Stimulated activated CD4-positive, alpha-beta T cell treated with anti-CD3 and anti-CD28 coated beads, TNF-alpha, amount 100 ng/mL, for 24 hours (primary cell): Measurements from ENCODE around the gene STOX1.
A peak's percentile ranks its signal among the peaks of the same experiment; 100 is the strongest.
"Not testable (repeated sequence)": the region's sequence is repeated elsewhere in the genome, so short reads cannot be mapped to it uniquely, and the experiment has no call there.

Experiments used
- DNase-seq, 3 experiments: peaks; one replicate each; pipeline ENCODE4 v3.0.0-alpha.2; 2020; ENCODE audit warnings: low read depth in 3 of 3

The STOX1 gene

DNA sequence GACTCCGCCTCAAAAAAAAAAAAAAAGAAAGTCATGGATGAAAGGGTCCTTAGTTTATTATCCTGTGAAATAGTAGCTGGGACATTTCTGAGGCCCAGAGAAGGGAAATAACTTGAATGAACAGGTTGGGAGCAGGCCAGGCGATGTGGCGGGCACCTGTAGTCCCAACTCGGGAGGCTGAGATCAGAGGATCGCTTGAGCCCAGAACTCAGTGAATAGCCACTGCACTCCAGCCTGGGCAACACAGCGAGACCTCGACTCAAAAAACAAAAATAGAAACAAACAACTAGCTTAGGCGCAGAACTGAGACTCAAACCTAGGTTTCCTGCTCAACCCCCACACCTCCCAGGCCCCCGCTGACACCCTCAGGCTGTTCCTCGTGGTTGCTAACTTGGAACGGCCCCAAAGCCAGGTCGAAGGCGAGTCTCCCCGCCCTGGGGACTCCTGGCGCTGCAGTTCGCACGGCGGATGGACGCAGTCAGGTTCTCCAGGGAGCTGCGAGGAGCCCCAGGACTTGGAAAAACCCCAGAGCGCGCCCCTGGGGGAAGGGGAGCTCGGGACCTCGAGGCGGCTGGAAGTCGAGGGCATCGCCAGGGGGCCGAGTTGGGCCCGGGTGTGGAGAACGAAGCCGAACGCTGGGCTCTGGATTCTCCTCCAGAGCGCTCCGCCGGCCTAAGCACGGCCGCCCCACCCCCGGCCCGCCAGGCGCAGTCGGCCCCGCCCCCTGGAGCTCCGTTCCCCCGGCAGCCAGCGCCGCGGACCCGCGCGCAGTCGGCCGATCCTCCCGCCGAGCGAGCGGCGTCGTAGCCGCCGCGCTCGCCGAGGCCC is at the start of gene STOX1:
Gene STOX1 (plus strand): TSS at position 768 of the 828 bp plus-strand sequence. CDS start 93 bp downstream, outside the sequence.
- DNase-seq = peak; percentile 31 to 68 (median 48)

DNA sequence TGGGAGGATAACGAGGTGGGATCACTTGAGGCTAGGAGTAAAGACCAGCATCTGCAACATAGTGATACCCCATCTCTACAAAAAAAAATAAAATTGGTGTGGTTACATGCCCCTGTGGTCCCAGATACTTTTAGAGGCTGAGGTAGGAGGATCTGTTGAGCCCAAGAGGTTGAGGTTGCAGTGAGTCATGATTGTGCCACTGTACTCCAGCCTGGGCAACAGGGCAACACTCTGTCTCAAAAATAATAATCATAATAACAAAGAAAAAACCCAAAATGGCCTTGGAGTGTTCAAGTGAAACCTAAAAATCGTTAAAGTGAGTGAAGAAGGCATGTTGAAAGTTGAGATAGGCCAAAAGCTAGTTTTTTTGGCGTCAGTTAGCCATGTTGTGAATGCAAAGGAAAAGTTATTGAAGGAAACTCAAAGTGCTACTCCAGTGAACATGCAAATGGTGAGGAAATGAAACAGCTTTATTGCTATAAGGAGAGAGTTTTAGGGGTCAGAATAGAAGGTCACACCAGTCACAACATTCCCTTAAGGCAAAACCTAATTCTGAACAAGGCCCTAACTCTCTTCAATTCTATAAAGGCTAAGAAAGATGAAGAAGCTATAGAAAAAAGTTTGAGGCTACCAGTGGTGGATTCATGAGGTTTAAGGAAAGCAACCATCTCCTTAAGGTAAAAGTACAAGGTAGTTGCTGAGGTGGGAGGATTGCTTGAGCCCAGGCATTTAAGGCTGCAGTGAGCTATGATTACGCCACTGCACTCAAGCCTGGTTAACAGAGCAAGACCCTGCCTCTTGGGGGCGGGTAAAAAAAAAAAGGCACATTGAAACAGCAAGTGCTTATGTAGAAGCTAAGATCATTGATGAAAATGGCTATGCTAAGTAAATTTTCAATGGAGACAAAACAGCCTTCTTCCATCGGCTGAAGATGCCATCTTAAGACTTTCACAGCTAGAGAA is 45.4 kb upstream of the STOX1 start:
- no peak for DNase-seq

DNA sequence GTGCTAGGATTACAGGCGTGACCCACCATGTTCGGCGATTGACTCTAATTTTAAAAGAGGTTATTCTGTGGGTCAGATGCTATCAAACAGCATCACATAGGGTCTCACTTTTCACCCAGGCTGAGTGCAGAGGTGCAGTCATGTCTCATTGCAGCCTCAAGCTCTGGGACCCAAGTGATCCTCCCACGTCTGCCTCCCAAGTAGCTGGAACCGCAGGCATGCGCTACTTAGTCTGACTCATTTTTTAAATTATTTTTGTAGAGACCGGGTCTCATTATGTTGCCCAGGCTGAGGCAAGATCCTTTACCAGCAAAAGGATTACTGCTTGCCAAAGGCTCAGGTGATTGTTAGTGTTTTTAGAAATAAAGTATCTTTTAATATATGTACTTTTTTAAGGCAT is 42.9 kb upstream of the STOX1 start:
- no peak for DNase-seq

- no peak for DNase-seq
Measured at GRCh38 chr10:68787813-68788212, 39.5 kb upstream of the STOX1 start.

GRCh38 chr10:68790476-68790875 is 36.9 kb upstream of the STOX1 start:
- no peak for DNase-seq

GRCh38 chr10:68792115-68792514 is 35.2 kb upstream of the STOX1 start:
- DNase-seq = no peak

DNA sequence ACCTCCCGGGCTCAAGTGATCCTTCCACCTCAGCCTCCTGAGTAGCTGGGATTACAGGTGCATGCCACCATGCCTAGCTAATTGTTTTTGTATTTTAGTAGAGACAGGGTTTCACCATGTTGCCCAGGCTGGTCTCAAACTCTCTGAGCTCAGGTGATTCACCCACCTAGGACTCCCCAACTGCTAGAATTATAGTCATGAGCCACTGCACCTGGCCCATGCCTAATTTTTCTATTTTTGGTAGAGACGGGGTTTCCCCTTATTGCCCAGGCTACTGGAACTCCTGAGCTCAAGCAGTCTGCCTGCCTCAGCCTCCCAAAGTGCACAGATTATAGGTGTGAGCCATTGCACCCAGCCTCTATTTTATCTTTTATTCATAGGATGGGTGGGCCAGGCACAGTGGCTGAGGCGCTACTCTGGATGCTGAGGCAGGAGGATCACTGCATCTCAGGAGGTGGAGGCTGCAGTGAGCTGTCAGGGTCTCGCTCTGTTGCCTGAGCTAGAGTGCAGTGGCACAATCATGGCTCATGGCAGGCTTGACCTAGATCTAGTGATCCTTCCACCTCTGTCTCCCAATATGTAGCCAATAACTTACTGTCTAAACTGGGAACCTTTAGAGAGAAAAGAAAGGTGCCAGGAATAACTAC is 31.3 kb upstream of the STOX1 start:
- DNase-seq = no peak

- DNase-seq = no peak
Measured at GRCh38 chr10:68796605-68797004, 30.7 kb upstream of the STOX1 start.

DNA sequence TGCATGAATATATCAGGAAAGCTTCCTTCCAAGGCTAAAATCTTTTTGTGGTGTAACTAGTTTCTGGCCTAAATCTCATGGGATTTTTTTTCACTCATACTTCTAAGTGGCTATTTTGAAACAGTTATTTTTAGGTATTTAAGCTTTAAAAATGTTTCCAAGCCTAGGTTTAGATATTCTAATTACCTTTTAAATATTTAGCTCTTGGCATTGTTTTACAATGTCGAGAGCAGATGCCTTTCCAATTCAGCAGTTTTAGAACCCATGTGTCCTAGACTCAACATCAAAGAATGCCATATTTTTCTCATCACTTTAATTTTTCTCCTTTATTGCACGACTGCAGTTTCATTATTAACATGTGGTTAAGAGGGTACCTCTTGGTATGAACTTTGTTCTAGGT is 27.1 kb upstream of the STOX1 start:
- no peak for DNase-seq

DNA sequence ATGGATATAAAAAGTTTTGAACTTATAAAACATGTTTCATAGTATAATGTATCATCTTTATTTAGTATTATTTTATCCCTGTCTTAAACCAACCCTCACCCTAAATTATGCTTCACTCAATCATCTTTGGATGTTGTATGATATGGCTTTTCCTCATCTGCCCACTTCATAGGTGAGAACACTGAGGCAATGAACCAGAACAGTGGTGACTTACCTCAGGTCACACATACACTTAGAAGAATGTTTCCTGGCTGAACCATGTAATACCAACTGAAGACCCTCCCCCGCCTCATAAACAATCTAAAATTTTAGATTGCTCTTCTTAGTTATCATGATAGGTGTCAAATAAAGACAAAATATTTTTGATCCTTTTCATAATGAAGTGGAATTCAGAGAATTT is 22.6 kb upstream of the STOX1 start:
- DNase-seq = no peak

DNA sequence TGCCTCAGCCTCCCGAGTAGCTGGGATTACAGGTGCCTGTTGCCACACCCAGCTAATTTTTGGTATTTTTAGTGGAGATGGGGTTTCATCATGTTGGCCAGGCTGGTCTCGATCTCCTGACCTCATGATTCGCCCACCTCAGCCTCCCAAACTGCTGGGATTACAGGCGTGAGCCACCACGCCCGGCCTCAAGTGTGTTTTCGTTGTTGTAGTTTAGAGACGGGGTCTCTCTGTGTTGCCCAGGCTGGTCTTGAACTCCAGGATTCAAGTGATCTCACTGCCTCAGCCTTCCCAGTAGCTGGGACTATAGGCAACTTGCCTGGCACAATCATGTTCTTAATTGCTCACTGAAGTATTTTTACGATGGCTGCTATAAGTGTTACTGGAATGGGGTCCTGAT is 16.5 kb upstream of the STOX1 start:
- not testable (repeated sequence) for DNase-seq

- no peak for DNase-seq
Measured at GRCh38 chr10:68811314-68812009, 15.9 kb upstream of the STOX1 start.

DNA sequence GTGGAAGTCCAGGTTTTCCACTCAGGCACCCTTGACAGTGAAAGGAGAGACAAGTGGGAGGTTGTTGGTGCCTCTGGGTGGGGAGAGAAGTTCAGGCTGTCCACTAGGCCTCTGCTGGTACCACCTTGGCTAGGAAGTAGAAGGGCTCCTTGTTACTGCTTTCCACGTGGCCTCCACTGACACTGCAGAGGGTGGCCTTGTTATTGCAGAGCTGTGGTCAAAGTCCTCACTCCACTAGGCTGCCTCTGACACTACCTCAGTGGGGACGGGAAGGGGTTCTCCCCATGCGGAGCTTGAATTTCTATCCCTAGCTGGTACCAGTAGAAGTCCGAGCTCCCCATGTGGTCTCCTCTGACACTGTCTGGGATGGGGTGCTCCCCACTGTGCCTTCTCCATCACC is 14.9 kb upstream of the STOX1 start:
- DNase-seq = no peak

DNA sequence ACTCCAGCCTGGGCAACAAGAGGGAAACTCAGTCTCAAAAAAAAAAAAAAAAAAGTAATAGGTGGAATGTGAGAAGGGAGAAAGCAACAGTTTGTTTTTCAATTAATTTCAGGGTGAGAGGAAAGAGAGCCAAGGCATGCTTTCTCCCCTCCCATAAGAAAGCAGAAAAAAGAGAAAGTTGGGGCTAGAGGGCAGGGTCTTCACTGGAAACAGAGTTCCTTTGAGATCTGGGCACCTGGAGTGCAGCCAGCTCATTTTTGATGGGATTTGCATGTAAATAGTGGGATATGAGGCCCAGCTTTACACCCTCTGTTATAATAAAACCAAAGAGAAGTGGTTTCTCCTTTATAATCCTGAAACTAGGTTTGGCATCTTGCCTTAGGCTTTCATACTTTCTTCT is 13.8 kb upstream of the STOX1 start:
- no peak for DNase-seq

GRCh38 chr10:68816796-68817412 is 10.4 kb upstream of the STOX1 start:
- DNase-seq = no peak

DNA sequence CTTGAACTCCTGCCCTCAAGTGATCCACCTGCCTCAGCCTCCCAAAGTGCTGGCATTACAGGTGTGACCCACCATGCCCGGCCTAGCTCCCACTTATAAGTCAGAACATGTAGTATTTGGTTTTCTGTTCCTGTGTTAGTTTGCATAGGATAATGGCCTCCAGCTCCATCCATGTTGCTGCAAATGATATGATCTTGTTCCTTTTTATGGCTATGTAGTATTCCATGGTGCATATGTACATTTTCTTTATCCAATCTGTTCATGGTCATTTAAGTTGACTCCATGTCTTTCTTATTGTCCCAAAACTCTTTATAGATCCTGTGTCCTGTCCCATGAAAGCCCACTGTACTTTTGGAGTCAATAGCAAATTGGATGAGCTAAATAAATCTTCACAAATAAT is 7.0 kb upstream of the STOX1 start:
- not testable (repeated sequence) for DNase-seq

GRCh38 chr10:68822626-68823025 is 4.7 kb upstream of the STOX1 start:
- DNase-seq = not testable (repeated sequence)

- not testable (repeated sequence) for DNase-seq
Measured at GRCh38 chr10:68827592-68827959, 245 bp downstream of the STOX1 start.

GRCh38 chr10:68828083-68828601 is 811 bp downstream of the STOX1 start:
- peak in 1 of 3 experiments; percentile 13 for DNase-seq

- DNase-seq = no peak
Measured at GRCh38 chr10:68828833-68829232, 1.5 kb downstream of the STOX1 start.

DNA sequence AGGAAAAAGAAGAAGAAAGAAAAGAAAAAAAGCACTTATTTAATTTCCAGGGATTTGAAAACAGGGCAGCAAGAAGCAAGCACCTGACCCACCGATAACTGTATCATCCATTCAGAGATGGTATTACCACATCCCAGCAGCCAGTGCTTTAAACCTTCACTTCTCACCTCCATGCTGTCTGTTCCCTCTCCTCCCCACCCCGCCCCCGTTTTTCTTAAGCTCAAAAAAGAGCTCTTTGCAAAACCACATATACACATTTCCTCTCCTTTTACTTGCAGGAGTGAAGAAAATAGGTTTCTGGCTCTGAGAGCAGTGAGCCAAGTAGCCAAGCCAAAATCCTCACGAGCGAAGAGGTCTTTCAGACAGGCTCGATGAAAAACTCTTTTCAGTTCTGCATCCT is 2.2 kb downstream of the STOX1 start:
- DNase-seq = no peak
